RPMI8226 (cell line): Measurements from ENCODE around the gene BRD2.

Source experiments
- DNase-seq: peaks from one replicate; pipeline ENCODE4 v3.0.0-alpha.2; 2015

The BRD2 gene

GRCh38 chr6:33001685-33002084, 33.3 kb downstream of the BRD2 start:
- no peak for DNase-seq

- no peak for DNase-seq
Measured at GRCh38 chr6:33004940-33005339, 36.5 kb downstream of the BRD2 start.

- no peak for DNase-seq
Measured at GRCh38 chr6:33007831-33008400, 39.5 kb downstream of the BRD2 start.

- DNase-seq: no peak
Measured at GRCh38 chr6:33008944-33009861, 40.8 kb downstream of the BRD2 start, which contains the start of gene HLA-DOA. HLA-DOA (minus strand) TSS chr6:33009591.

- DNase-seq: no peak
Measured at GRCh38 chr6:33010356-33010755, 42.0 kb downstream of the BRD2 start.

- no peak for DNase-seq
Measured at GRCh38 chr6:33013608-33014007, 45.2 kb downstream of the BRD2 start.

GRCh38 chr6:33014841-33015634, 46.6 kb downstream of the BRD2 start:
- DNase-seq: peak; percentile 77

- no peak for DNase-seq
Measured at GRCh38 chr6:33015798-33016197, 47.4 kb downstream of the BRD2 start.

GRCh38 chr6:33017018-33017417, 48.6 kb downstream of the BRD2 start:
- no peak for DNase-seq

GRCh38 chr6:33017694-33018353, 49.4 kb downstream of the BRD2 start:
- DNase-seq: no peak

- no peak for DNase-seq
Measured at GRCh38 chr6:33018418-33018817, 50.0 kb downstream of the BRD2 start.

GRCh38 chr6:33018904-33019303, 50.5 kb downstream of the BRD2 start:
- peak; percentile 63 for DNase-seq

- no peak for DNase-seq
Measured at GRCh38 chr6:33019372-33019771, 51.0 kb downstream of the BRD2 start.

GRCh38 chr6:33021917-33022316, 53.5 kb downstream of the BRD2 start:
- no peak for DNase-seq

- DNase-seq: no peak
Measured at GRCh38 chr6:33023536-33023935, 55.1 kb downstream of the BRD2 start.

GRCh38 chr6:33024521-33024920, 56.1 kb downstream of the BRD2 start:
- DNase-seq: no peak

- no peak for DNase-seq
Measured at GRCh38 chr6:33028220-33028849, 59.9 kb downstream of the BRD2 start.

- no peak for DNase-seq
Measured at GRCh38 chr6:33029328-33030184, 61.2 kb downstream of the BRD2 start.

GRCh38 chr6:33030245-33030644, 61.9 kb downstream of the BRD2 start:
- no peak for DNase-seq
